Glutamatergic neuron (in vitro differentiated cells): Measurements from ENCODE around the gene SRBD1. TPM values are rescaled to one million over a fixed set of nuclear protein-coding genes. Genes with fewer than 3 reads are reported as not detected.

ENCODE experiments used
- DNase-seq: peaks from one replicate; pipeline ENCODE4 v3.0.0; 2022
- H3K27ac Mint-ChIP-seq: one replicate; pipeline ENCODE4 v1.8.0; 2020; ENCODE audit warnings: mild to moderate bottlenecking, mixed read lengths, inconsistent platforms; ENCODE audit not compliant: unreplicated experiment
- H3K27me3 Mint-ChIP-seq: one replicate; pipeline ENCODE4 v1.8.0; 2020; ENCODE audit warnings: mild to moderate bottlenecking, moderate library complexity, mixed read lengths, inconsistent platforms; ENCODE audit not compliant: unreplicated experiment
- H3K36me3 Mint-ChIP-seq: one replicate; pipeline ENCODE4 v1.8.0; 2020; ENCODE audit warnings: mild to moderate bottlenecking, mixed read lengths, inconsistent platforms; ENCODE audit not compliant: unreplicated experiment
- H3K4me1 Mint-ChIP-seq: one replicate; pipeline ENCODE4 v1.8.0; 2020; ENCODE audit warnings: mild to moderate bottlenecking, low read depth, mixed read lengths, inconsistent platforms; ENCODE audit not compliant: unreplicated experiment
- H3K4me3 Mint-ChIP-seq: one replicate; pipeline ENCODE4 v1.8.0; 2020; ENCODE audit warnings: mild to moderate bottlenecking, mixed read lengths, inconsistent platforms; ENCODE audit not compliant: unreplicated experiment
- H3K9me3 Mint-ChIP-seq: one replicate; pipeline ENCODE4 v1.8.0; 2020; ENCODE audit warnings: mild to moderate bottlenecking, moderate library complexity, mixed read lengths, inconsistent platforms; ENCODE audit not compliant: unreplicated experiment
- total RNA-seq: library from RNA; stranded (reverse); fragmentation: NEBNext Ultra II Directional; extraction: Animal tissue kit (Norgen Biotek cat#: 25700); gene quantifications from one replicate; pipeline ENCODE4 v1.2.1, GENCODE V29; 2021; ENCODE audit not compliant: unreplicated experiment
- TF ChIP-seq, protein P1 (sequence below): fragments of 200-600 bp; sonication (generic); IDR thresholded peaks from one replicate; pipeline ENCODE4 v1.5.0; 2021; ENCODE audit not compliant: partially characterized antibody, unreplicated experiment

SRBD1 gene
- total RNA-seq, 1 donor from 2014 or later: 16.1 TPM

DNA sequence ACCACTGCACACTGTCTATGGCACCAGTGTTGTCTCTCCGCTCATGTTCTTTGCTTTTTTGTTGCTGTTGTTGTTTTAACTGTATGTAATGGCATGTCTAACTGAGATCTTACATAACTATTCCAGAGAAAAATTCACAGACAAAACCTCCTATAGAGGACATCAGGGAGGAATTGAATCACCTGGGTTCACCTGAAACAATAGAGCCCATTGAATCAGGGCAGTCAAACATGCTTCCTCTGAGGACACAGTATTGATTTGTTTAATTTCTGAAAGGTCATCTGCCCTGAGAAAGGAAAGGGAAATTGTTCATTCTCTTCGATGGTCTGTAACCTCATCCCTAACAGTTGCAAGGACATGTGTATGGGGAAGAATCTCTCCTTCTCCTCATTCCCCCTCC is 237.5 kb downstream of the SRBD1 start:
- H3K4me3 Mint-ChIP-seq: no peak overlapping the region
- TF ChIP-seq, protein P1, sequence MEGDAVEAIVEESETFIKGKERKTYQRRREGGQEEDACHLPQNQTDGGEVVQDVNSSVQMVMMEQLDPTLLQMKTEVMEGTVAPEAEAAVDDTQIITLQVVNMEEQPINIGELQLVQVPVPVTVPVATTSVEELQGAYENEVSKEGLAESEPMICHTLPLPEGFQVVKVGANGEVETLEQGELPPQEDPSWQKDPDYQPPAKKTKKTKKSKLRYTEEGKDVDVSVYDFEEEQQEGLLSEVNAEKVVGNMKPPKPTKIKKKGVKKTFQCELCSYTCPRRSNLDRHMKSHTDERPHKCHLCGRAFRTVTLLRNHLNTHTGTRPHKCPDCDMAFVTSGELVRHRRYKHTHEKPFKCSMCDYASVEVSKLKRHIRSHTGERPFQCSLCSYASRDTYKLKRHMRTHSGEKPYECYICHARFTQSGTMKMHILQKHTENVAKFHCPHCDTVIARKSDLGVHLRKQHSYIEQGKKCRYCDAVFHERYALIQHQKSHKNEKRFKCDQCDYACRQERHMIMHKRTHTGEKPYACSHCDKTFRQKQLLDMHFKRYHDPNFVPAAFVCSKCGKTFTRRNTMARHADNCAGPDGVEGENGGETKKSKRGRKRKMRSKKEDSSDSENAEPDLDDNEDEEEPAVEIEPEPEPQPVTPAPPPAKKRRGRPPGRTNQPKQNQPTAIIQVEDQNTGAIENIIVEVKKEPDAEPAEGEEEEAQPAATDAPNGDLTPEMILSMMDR: no peak
- no peaks in the 10 kb centered on the region for H3K36me3 Mint-ChIP-seq
- no peaks in the 10 kb centered on the region for H3K9me3 Mint-ChIP-seq
- no peaks in the 10 kb centered on the region for H3K27me3 Mint-ChIP-seq
- no peak overlapping the region for H3K27ac Mint-ChIP-seq
- DNase-seq: no peak
- H3K4me1 Mint-ChIP-seq: no peaks in the 10 kb centered on the region

DNA sequence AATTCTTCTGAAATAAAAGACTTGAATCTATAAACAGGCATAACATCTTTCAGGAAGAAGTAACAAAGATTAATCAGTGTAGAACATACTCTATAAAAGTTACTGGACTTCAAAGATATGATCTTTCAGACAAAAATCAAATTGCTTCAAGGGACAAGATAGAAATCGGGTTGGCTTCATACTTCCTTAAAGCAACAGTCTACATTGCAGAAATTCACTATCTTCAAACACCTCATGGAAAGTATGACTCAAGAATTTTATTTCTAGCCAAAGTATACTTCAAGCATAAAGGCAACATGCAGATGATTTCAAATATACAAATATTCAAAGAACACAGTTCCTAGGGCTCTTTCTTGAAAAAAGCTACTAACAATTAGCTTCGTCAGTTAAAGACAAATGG is 240.7 kb downstream of the SRBD1 start:
- Mint-ChIP-seq H3K4me1 (no peaks in the 10 kb centered on the region), H3K27me3 (no peaks in the 10 kb centered on the region), H3K4me3 (no peak overlapping the region), H3K36me3 (no peaks in the 10 kb centered on the region), H3K27ac (no peak overlapping the region), H3K9me3 (no peaks in the 10 kb centered on the region)
- no peak for DNase-seq
- TF ChIP-seq, protein P1: no peak

DNA sequence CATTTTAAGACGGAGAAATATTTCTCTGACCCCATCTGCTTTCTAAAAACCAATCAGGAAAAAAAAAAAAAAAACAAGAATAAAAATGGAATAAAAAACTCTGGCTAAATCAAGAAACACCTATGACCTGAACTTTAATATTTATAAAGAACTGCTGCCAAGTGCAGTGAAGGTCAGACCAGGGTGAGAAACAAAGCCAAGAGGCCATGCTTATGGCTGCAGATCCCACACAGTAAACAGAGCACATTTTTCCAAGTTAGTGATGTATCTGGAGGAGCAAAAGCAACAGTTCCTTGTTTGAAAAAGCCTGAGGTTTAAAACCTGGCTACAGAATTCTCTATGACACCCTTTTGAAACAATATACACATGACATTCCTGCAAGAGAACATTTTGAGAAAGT is 242.3 kb downstream of the SRBD1 start:
- H3K36me3 Mint-ChIP-seq: no peaks in the 10 kb centered on the region
- no peaks in the 10 kb centered on the region for H3K9me3 Mint-ChIP-seq
- no peak for DNase-seq
- no peak overlapping the region for H3K27ac Mint-ChIP-seq
- H3K4me1 Mint-ChIP-seq: no peaks in the 10 kb centered on the region
- TF ChIP-seq, protein P1: no peak
- H3K27me3 Mint-ChIP-seq: no peaks in the 10 kb centered on the region
- H3K4me3 Mint-ChIP-seq: no peak overlapping the region

- H3K9me3 Mint-ChIP-seq: no peaks in the 10 kb centered on the region
- DNase-seq: no peak
- no peak overlapping the region for H3K27ac Mint-ChIP-seq
- H3K4me1 Mint-ChIP-seq: no peaks in the 10 kb centered on the region
- H3K4me3 Mint-ChIP-seq: no peak overlapping the region
- no peaks in the 10 kb centered on the region for H3K36me3 Mint-ChIP-seq
- peaks cover 2% of the 10 kb centered on the region for H3K27me3 Mint-ChIP-seq
- TF ChIP-seq, protein P1: no peak
Measured at GRCh38 chr2:45361666-45362065, 249.4 kb downstream of the SRBD1 start.

DNA sequence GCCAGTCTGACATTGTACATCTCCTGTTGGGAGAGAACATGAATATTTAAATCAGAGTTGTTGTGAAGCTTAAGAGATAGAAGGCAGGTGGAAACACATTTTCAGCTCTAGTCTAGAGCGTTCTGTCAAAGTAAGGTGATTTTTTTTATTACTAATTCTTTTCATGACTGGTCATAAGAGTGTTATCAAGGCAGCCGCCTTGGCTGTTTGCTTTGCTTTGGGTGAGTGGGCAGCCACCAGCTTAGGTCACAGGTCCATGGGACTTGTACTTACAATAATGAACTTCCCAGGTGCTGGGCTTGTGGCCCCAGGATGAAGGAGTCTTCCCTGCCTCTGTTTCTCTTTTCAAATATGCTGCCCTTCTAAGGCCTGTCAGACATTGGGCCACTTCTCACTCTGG is 256.3 kb downstream of the SRBD1 start:
- peaks cover 9% of the 10 kb centered on the region for H3K4me1 Mint-ChIP-seq

More for the DNA sequence above, 256.3 kb downstream of the SRBD1 start:
- Mint-ChIP-seq H3K27me3 (no peaks in the 10 kb centered on the region), H3K27ac (no peak overlapping the region), H3K36me3 (no peaks in the 10 kb centered on the region), H3K4me3 (no peak overlapping the region), H3K9me3 (peaks cover 2% of the 10 kb centered on the region)
- no peak for DNase-seq
- TF ChIP-seq, protein P1: no peak
